Activated T-helper 17 cell treated with anti-CD3 and anti-CD28 coated beads, Interleukin-2, amount 50 U/mL, for 72 hours (primary cell): ENCODE data around the gene PLCB2. TPM values are rescaled to one million over a fixed set of nuclear protein-coding genes. Genes with fewer than 3 reads are reported as not detected.

ENCODE experiments used
- ATAC-seq: fragments of 150-1000 bp; cut with Tn5 transposase; replicated peaks from 2 replicates; pipeline ENCODE4 v1.10.0; 2021; ENCODE audit warnings: mild to moderate bottlenecking, moderate library complexity
- H3K27ac Mint-ChIP-seq: one replicate; pipeline ENCODE4 v1.8.0; 2022; ENCODE audit warnings: mixed read lengths
- H3K27me3 Mint-ChIP-seq: one replicate; pipeline ENCODE4 v1.8.0; 2022; ENCODE audit warnings: mixed read lengths
- H3K36me3 Mint-ChIP-seq: one replicate; pipeline ENCODE4 v1.8.0; 2022; ENCODE audit warnings: low read depth, mild to moderate bottlenecking, mixed read lengths
- H3K4me1 Mint-ChIP-seq: one replicate; pipeline ENCODE4 v1.8.0; 2022; ENCODE audit warnings: mixed read lengths
- H3K4me3 Mint-ChIP-seq: one replicate; pipeline ENCODE4 v1.8.0; 2022; ENCODE audit warnings: mild to moderate bottlenecking, mixed read lengths
- H3K9me3 Mint-ChIP-seq: one replicate; pipeline ENCODE4 v1.8.0; 2022; ENCODE audit warnings: mixed read lengths
- total RNA-seq, 2 donors: library from RNA; stranded (reverse); gene quantifications; one replicate each; pipeline ENCODE4 v1.2.3, GENCODE V29; 2022

PLCB2 gene
- total RNA-seq, 2 donors from 2014 or later, result 111 to 116 TPM

GRCh38 chr15:40272485-40273056 is 35.2 kb downstream of the PLCB2 start:
- Mint-ChIP-seq H3K27ac (no peak overlapping the region), H3K27me3 (no peaks in the 10 kb centered on the region), H3K9me3 (no peaks in the 10 kb centered on the region), H3K36me3 (no peaks in the 10 kb centered on the region), H3K4me3 (no peak overlapping the region), H3K4me1 (no peaks in the 10 kb centered on the region)
- ATAC-seq, result no peak

- Mint-ChIP-seq H3K27ac (no peak overlapping the region), H3K4me3 (no peak overlapping the region), H3K9me3 (no peaks in the 10 kb centered on the region), H3K36me3 (no peaks in the 10 kb centered on the region), H3K4me1 (no peaks in the 10 kb centered on the region), H3K27me3 (no peaks in the 10 kb centered on the region)
- no peak for ATAC-seq
Observed at GRCh38 chr15:40271685-40272484, 35.9 kb downstream of the PLCB2 start.

- no peaks in the 10 kb centered on the region for H3K9me3 Mint-ChIP-seq
- H3K4me1 Mint-ChIP-seq, result no peaks in the 10 kb centered on the region
- ATAC-seq, result no peak
- H3K27me3 Mint-ChIP-seq, result no peaks in the 10 kb centered on the region
- H3K36me3 Mint-ChIP-seq, result no peaks in the 10 kb centered on the region
- H3K27ac Mint-ChIP-seq, result peak overlapping the region; percentile 22
- H3K4me3 Mint-ChIP-seq, result no peak overlapping the region
Observed at GRCh38 chr15:40270246-40270995, 37.3 kb downstream of the PLCB2 start.

GRCh38 chr15:40269604-40270003 is 38.1 kb downstream of the PLCB2 start:
- H3K27me3 Mint-ChIP-seq, result no peaks in the 10 kb centered on the region
- no peak for ATAC-seq
- H3K4me1 Mint-ChIP-seq, result no peaks in the 10 kb centered on the region
- no peaks in the 10 kb centered on the region for H3K9me3 Mint-ChIP-seq
- no peak overlapping the region for H3K27ac Mint-ChIP-seq
- H3K4me3 Mint-ChIP-seq, result no peak overlapping the region
- H3K36me3 Mint-ChIP-seq, result no peaks in the 10 kb centered on the region

- H3K9me3 Mint-ChIP-seq, result no peaks in the 10 kb centered on the region
- no peak overlapping the region for H3K27ac Mint-ChIP-seq
- H3K4me1 Mint-ChIP-seq, result no peaks in the 10 kb centered on the region
- H3K27me3 Mint-ChIP-seq, result no peaks in the 10 kb centered on the region
- no peak overlapping the region for H3K4me3 Mint-ChIP-seq
- ATAC-seq, result no peak
- no peaks in the 10 kb centered on the region for H3K36me3 Mint-ChIP-seq
Observed at GRCh38 chr15:40267670-40268069, 40.1 kb downstream of the PLCB2 start.

GRCh38 chr15:40266828-40267304 is 40.9 kb downstream of the PLCB2 start:
- no peaks in the 10 kb centered on the region for H3K4me1 Mint-ChIP-seq
- no peaks in the 10 kb centered on the region for H3K9me3 Mint-ChIP-seq
- peak; percentile 78 for ATAC-seq
- no peak overlapping the region for H3K4me3 Mint-ChIP-seq
- H3K27ac Mint-ChIP-seq, result no peak overlapping the region
- no peaks in the 10 kb centered on the region for H3K36me3 Mint-ChIP-seq
- no peaks in the 10 kb centered on the region for H3K27me3 Mint-ChIP-seq

GRCh38 chr15:40265875-40266274 is 41.9 kb downstream of the PLCB2 start:
- no peaks in the 10 kb centered on the region for H3K36me3 Mint-ChIP-seq
- no peak overlapping the region for H3K4me3 Mint-ChIP-seq
- no peaks in the 10 kb centered on the region for H3K4me1 Mint-ChIP-seq
- ATAC-seq, result no peak
- H3K27me3 Mint-ChIP-seq, result peaks cover 3% of the 10 kb centered on the region
- no peaks in the 10 kb centered on the region for H3K9me3 Mint-ChIP-seq
- H3K27ac Mint-ChIP-seq, result no peak overlapping the region

- H3K4me3 Mint-ChIP-seq, result no peak overlapping the region
- peaks cover 3% of the 10 kb centered on the region for H3K27me3 Mint-ChIP-seq
- no peaks in the 10 kb centered on the region for H3K36me3 Mint-ChIP-seq
- H3K4me1 Mint-ChIP-seq, result no peaks in the 10 kb centered on the region
- H3K27ac Mint-ChIP-seq, result no peak overlapping the region
- ATAC-seq, result no peak
- no peaks in the 10 kb centered on the region for H3K9me3 Mint-ChIP-seq
Observed at GRCh38 chr15:40265355-40265754, 42.4 kb downstream of the PLCB2 start.

GRCh38 chr15:40264321-40265153 is 43.2 kb downstream of the PLCB2 start:
- no peak for ATAC-seq
- Mint-ChIP-seq H3K27ac (no peak overlapping the region), H3K4me3 (no peak overlapping the region), H3K9me3 (no peaks in the 10 kb centered on the region), H3K4me1 (no peaks in the 10 kb centered on the region), H3K36me3 (no peaks in the 10 kb centered on the region), H3K27me3 (peaks cover 3% of the 10 kb centered on the region)

GRCh38 chr15:40263024-40263754 is 44.5 kb downstream of the PLCB2 start:
- H3K36me3 Mint-ChIP-seq, result no peaks in the 10 kb centered on the region
- no peaks in the 10 kb centered on the region for H3K9me3 Mint-ChIP-seq

GRCh38 chr15:40259021-40259420 is 48.7 kb downstream of the PLCB2 start:
- Mint-ChIP-seq H3K4me3 (no peak overlapping the region), H3K27me3 (peaks cover 11% of the 10 kb centered on the region), H3K36me3 (no peaks in the 10 kb centered on the region), H3K4me1 (no peaks in the 10 kb centered on the region), H3K27ac (no peak overlapping the region), H3K9me3 (no peaks in the 10 kb centered on the region)
- ATAC-seq, result no peak

More at GRCh38 chr15:40263024-40263754, 44.5 kb downstream of the PLCB2 start:
- H3K27me3 Mint-ChIP-seq, result peaks cover 3% of the 10 kb centered on the region
- H3K4me3 Mint-ChIP-seq, result no peak overlapping the region
- H3K4me1 Mint-ChIP-seq, result no peaks in the 10 kb centered on the region
- H3K27ac Mint-ChIP-seq, result no peak overlapping the region
- ATAC-seq, result peak; percentile 36

- no peak for ATAC-seq
- peaks cover 4% of the 10 kb centered on the region for H3K4me1 Mint-ChIP-seq
- no peak overlapping the region for H3K27ac Mint-ChIP-seq
Observed at GRCh38 chr15:40258544-40258943, 49.2 kb downstream of the PLCB2 start.

GRCh38 chr15:40257656-40258450 is 49.9 kb downstream of the PLCB2 start:
- H3K4me1 Mint-ChIP-seq, result peaks cover 4% of the 10 kb centered on the region
- ATAC-seq, result no peak

More at GRCh38 chr15:40258544-40258943, 49.2 kb downstream of the PLCB2 start:
- no peaks in the 10 kb centered on the region for H3K9me3 Mint-ChIP-seq
- H3K27me3 Mint-ChIP-seq, result peaks cover 16% of the 10 kb centered on the region
- H3K36me3 Mint-ChIP-seq, result no peaks in the 10 kb centered on the region
- no peak overlapping the region for H3K4me3 Mint-ChIP-seq

More at GRCh38 chr15:40257656-40258450, 49.9 kb downstream of the PLCB2 start:
- Mint-ChIP-seq H3K4me3 (no peak overlapping the region), H3K27me3 (peaks cover 20% of the 10 kb centered on the region), H3K27ac (no peak overlapping the region), H3K36me3 (no peaks in the 10 kb centered on the region), H3K9me3 (no peaks in the 10 kb centered on the region)
